Forelimb muscle (tissue), 1 donor: Measurements from ENCODE around the gene CRTC1. TPM values are rescaled to one million over a fixed set of nuclear protein-coding genes. Genes with fewer than 3 reads are reported as not detected.

Experiments
- DNase-seq: peaks from one replicate; pipeline ENCODE4 v3.0.0-alpha.2; 2013; ENCODE audit warnings: low read depth
- polyA plus RNA-seq: library from polyadenylated mRNA; unstranded; fragments of 120-200 nt; gene quantifications from one replicate; pipeline ENCODE4 v1.2.1, GENCODE V29; 2013; ENCODE audit not compliant: insufficient read length

CRTC1 gene
- polyA plus RNA-seq, 1 donor, result 15.2 TPM

- no peak for DNase-seq
Observed at GRCh38 chr19:18781047-18781600, 97.6 kb downstream of the CRTC1 start.

GRCh38 chr19:18781885-18782527 lies 98.5 kb downstream of the CRTC1 start:
- DNase-seq, result no peak

DNA sequence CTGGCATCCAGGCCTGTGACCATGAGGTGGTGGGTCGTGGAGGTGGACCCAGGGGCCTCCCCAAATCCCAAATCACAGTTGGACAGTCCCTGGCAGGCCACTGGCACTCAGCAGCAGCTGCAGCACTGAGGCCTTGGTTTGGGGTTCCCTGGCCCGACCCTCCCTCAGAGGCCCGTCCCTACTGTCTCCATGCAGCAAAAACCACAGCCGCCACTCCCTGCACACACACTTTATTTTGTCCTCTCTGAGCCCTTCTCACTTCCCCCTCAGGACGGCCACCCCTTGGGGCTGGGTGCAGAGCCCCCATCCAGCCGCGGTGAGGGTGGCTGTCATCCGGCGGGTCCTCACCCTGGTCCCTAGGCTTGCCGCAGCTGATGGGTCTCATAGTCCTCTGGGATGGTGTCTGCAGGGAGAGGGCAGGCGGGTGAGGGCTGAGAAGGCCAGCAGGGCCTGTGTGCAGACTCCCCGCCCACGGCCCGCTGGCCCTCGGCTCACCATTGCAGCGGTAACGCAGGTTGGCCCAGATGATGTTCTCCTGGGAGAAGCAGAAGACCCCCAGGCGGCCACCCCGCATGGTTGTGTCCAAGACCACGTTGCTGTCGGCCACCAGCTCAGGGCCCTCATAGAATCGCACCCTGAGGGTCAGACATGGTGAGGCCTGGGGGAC lies 99.2 kb downstream of the CRTC1 start:
- DNase-seq, result no peak

GRCh38 chr19:18783958-18784785 lies 100.7 kb downstream of the CRTC1 start:
- DNase-seq, result no peak

- DNase-seq, result no peak
Observed at GRCh38 chr19:18784786-18785120, 101.3 kb downstream of the CRTC1 start.

DNA sequence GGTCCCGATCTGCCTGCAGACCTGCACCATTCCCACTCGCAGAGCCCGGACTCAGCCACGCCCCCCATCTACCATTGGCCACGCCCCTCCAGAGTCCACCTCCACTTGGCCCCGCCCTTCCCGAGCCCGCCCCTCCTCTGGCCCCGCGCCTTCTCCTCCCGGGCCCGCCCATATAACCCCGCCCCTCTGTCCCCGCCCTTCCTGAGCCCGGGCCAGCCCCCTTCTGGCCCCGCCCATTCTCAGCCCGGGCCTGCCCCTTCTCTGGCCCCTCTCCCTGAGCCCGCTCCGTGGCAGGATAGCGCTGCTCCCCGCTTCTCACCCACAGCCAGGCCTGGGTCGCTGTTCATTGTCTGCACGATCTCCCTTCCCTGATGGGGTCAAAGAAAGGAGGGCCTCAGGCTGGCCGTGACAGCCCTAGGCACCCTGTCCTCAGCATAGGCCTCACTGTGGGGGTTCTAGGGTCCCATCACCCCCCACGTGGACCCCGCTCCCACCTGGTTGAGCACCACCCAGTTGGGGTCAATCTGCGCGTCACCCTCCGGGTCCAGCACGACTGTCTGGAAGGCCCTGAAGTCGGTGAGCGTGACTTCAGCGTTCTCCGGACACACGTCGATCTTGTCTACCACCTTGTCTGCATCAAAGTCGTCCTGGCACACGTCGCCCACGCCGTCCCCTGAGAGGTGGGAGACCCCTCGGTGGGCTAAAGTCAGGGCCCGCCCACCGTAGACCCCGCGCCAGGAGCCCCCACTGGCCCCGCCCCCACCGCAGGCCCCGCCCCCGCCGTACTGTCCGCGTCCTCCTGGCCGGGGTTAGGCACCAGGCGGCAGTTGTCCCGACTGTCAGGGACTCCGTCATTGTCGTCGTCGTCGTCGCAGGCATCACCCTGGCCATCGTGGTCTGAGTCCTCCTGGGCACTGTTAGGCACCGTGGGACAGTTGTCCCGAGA lies 102.0 kb downstream of the CRTC1 start:
- DNase-seq, result no peak

- no peak for DNase-seq
Observed at GRCh38 chr19:18788529-18789421, 105.3 kb downstream of the CRTC1 start.

DNA sequence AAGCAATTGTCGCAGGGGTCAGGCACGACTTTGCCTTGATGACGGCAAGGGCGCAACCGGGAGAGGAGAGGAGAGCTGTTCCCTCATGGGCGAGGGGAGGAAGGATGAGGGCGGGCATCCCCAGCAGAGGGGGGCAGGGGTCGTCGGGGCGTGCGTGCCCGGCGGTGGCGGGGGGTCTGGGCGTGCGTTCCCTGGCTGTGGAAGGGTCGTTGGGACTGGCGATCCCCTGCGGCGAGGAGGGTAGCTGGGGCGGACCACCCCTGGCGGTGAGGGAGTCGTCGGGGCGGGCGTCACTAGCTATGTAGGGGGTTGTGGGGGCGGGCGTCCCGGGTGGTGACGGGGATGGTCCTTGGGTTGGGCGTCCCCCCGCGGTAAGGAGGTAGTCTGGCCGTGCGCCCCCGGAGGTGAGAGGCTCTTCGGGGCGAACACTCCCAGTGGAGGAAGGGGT lies 106.0 kb downstream of the CRTC1 start:
- DNase-seq, result no peak

DNA sequence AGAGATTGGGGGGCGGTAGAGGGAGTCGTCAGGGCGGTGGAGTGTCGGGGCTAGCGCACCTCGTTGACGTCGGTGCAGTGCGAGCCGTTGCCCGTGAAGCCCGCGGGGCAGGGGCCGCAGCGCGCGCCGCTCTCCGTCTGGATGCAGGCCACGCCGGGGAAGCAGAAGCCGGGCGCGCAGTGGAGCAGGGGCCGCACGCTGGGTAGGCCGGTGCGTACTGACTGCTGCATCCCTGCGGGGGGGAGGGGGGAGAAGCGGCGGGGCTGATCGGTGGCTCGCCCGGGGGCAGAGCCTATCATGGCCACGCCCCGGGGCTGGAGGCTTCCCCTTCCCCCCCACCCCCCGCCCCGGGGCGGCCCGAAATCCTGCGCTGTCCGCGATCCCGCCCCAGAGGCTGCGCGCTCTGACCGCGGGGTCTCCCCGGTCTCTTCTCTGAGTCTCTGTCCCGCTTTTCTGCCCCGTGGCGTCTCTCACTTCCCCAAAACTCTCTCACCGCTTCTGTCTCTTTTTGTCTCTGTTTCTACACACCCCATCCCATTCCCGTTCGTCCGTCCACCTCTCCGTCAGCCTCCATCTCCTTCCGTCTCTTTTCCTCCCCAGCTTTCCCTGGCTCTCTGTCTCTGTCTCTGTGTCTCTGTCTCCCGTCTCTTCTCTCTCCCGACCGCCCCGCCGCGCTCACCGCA lies 106.5 kb downstream of the CRTC1 start:
- no peak for DNase-seq

DNA sequence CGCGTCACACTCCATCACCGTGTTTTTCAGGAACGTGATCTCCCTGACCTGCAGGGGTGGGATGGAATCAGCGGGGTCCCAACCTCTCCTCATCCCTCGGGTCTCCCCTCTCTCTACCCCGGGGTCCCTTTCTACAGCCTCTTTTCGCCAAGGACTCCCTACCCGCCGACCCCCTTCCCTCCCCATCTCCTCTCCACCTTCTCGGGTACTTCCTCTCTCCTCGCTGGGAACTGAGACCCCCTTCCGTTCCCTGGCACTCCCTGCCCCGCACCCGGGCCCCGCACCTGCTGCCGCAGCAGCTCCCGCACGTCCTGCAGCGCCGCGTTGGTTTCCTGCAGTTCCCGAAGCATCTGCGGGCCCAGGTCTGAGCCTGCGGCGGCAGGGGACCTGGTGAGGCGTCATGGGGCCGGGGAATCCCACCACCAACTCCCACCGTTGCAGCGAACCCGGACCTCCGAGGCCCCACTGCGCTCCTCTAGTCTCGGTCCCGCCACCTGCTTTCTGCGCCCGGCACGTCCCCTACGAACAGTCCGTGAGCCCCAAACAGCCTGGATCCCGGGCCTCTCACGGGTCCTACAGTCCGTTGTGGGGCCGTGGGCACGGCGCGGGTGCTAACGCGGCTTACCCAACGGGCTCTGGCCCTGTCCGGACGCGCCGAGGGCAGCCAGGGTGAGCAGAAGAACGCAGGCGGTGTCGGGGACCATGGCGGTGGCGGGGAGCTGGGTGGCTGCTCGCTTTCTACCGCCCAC lies 107.3 kb downstream of the CRTC1 start, which contains the start of gene COMP:
TSS of gene COMP (minus strand) at position 740 of the 749 bp plus-strand sequence. CDS start at position 704, 36 bp downstream.
- DNase-seq, result no peak

GRCh38 chr19:18791315-18791678 lies 107.8 kb downstream of the CRTC1 start:
- DNase-seq, result no peak

DNA sequence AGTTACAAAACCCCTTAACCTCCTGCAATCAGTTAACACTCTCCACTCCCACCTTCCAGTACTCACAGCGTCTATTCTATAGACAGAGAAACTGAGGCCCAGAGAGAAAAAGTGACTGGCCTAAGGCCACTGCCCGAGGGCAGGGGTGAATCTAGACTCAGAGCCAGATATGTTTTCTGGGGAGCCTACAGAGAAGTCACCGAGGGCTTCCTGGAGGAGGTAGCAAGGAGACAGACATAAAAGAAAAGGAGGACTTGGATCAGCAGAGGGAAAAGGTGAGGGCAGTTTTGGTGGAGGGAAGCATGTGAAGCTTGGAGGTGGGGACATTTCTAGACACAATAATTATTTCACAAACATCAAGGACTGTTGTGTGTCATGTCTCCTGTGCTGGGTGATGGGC lies 109.2 kb downstream of the CRTC1 start:
- DNase-seq, result no peak

DNA sequence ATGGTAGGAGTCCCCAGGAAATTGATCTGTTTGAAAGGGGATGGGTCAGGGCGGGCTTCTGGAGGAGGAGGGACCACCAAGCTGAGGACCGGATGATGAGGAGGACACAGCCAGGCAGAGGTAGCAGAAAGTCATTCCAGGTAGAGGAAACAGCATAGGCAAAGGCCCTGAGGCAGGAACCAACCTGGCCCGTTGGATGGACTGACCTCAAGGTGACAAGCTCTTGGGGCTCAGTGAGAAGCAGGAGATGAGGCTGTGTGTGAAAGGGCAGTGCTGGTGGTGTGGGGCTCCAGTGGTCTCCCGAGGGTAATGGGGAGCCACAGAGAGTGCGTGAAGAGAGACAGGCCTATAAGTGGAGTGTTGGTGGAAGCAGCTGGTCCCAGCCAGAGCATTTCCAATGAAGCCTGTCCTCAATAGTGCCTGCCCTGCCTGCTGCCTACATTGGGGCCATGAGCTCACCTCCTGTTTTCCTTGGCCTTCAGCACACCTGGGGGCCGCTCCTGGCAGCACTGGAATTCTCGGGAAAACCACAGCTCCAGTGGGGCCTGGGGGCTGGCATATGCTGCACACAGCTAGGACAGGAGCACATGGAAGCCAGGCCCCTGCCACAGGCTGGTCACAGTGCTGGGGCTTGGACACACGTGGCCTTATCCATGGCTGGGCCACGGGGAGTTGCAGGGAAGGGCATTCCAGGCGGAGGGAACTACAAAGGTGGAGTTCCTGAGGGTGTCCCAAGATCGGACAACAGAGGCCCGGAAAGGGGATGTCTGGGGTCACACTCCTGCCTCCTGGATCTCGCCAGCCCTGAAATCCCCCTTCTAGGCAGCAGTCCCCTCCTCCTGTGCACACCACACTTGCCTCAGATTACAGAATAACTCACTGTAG lies 109.9 kb downstream of the CRTC1 start:
- no peak for DNase-seq

- DNase-seq, result no peak
Observed at GRCh38 chr19:18794029-18794313, 110.5 kb downstream of the CRTC1 start.

GRCh38 chr19:18794692-18795091 lies 111.2 kb downstream of the CRTC1 start:
- no peak for DNase-seq

DNA sequence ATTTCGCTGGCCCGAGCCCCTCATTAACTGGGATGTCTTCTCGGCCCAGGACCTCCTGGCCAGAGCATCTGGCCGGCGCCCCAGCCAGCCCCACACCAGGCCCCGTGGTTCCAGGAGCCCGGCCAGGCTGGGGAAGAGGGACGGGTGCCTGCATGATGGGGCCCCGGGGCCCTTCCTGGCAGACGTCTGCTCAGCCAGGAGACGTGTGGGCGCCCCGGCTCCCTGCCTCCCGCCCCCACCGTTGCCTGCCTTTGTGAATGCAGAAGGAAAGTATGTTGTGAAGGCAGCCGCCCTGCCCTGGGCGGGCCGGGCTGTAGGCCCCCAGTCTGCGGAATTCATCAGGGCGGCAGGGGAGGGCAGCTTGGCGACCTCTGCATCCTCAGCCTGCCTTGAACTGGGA lies 112.1 kb downstream of the CRTC1 start:
- DNase-seq, result no peak

DNA sequence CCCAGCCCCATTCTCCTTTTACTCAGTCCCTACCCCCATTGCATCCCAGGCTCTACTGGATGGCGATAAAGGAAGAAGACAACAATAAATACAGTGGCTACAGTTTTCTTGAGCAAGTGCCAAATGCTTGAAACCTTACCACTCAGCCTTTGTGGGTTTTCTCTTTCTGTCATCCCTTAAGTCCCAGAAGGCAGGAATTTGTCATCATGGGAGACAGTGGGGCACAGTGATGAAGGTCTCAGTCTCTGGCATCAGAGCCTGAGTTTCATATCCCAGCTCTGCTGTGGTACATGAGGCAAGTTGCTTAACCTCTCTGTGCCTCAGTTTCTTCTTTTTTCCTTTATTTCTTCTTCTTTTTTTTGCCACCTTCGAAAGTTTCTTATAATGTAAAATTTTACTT lies 112.8 kb downstream of the CRTC1 start:
- no peak for DNase-seq
